HG03558 (cell line): ENCODE results near the gene KDM3A.
A peak's percentile ranks its signal among the peaks of the same experiment; 100 is the strongest.

Source experiments
- ATAC-seq: cut with Tn5 transposase; IDR thresholded peaks from one replicate; pipeline ENCODE4 v1.9.1; 2021; ENCODE audit warnings: moderate number of reproducible peaks; ENCODE audit not compliant: unreplicated experiment; ENCODE audit errors: extremely low read depth

The KDM3A gene, protein sequence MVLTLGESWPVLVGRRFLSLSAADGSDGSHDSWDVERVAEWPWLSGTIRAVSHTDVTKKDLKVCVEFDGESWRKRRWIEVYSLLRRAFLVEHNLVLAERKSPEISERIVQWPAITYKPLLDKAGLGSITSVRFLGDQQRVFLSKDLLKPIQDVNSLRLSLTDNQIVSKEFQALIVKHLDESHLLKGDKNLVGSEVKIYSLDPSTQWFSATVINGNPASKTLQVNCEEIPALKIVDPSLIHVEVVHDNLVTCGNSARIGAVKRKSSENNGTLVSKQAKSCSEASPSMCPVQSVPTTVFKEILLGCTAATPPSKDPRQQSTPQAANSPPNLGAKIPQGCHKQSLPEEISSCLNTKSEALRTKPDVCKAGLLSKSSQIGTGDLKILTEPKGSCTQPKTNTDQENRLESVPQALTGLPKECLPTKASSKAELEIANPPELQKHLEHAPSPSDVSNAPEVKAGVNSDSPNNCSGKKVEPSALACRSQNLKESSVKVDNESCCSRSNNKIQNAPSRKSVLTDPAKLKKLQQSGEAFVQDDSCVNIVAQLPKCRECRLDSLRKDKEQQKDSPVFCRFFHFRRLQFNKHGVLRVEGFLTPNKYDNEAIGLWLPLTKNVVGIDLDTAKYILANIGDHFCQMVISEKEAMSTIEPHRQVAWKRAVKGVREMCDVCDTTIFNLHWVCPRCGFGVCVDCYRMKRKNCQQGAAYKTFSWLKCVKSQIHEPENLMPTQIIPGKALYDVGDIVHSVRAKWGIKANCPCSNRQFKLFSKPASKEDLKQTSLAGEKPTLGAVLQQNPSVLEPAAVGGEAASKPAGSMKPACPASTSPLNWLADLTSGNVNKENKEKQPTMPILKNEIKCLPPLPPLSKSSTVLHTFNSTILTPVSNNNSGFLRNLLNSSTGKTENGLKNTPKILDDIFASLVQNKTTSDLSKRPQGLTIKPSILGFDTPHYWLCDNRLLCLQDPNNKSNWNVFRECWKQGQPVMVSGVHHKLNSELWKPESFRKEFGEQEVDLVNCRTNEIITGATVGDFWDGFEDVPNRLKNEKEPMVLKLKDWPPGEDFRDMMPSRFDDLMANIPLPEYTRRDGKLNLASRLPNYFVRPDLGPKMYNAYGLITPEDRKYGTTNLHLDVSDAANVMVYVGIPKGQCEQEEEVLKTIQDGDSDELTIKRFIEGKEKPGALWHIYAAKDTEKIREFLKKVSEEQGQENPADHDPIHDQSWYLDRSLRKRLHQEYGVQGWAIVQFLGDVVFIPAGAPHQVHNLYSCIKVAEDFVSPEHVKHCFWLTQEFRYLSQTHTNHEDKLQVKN (N-terminal part only)

DNA sequence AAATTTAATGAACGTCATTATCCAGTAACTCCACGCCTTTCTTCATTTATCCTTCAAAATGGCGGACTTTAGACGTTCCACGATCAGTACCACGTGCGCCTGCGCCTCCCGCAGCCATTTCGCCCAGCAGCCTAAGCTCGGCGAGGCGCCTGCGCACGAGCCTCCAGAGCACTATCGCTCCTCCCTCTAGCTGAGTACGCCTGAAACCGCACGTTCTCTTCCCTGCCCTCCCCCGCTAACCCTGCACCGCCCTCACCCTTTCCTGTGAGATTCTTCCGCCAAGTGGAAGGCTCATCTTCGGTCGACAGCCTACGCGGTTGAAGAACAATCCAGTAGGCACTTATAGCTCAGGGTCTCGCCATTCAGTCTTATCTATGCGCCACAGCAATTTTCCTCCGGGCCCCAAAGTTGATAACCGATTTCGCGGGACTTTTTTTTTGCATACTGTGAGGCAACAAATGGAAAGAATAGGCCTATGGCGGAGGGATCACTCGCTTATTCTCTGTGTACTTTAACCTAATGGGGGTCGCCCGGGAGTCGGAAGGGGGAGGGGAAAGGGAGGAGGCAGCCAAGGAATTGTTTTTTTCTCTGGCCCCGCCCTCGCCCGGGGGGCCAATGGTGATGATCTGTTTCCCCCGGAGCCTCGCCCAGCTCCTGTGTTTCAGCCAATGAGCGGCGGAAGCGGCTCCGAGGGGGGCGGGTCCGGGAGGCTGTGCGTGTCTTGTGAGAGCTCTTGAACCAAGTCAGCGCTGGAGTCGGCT, at the start of gene KDM3A:
Gene KDM3A, plus strand, starts transcription at position 741 of the 761 bp plus-strand sequence. CDS start 677 bp downstream, outside the sequence.
- peak; percentile 55 for ATAC-seq

DNA sequence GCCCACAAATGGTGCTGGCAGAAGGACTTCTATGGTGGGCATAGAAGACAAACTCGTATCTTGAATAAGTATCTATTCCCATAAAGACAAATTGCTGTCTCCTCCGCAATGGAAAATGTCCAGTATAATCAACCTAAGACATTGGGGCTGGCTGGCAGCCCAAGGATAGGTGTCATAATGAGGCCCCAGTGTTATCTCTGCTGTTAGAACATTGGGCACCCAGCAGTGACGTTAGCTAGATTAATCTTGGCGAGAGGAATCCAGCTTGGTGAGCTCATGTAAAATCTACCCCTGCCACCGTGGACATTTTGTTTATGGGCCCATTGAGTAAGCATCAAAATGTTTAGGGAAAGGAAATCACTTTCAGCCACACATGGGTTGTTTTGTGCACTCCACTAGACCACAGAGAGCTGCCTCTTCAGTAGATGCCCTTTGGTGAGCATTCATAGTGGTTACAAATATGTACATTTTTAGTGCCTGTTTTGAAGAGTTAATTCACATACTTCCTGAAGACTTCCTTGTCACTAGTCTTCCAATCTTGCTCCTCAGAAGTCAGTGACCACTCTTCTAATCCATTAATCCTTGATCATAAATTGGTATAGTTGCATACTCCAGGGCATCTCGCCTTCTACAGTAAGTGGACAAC, 48.2 kb upstream of the KDM3A start:
- no peak for ATAC-seq

DNA sequence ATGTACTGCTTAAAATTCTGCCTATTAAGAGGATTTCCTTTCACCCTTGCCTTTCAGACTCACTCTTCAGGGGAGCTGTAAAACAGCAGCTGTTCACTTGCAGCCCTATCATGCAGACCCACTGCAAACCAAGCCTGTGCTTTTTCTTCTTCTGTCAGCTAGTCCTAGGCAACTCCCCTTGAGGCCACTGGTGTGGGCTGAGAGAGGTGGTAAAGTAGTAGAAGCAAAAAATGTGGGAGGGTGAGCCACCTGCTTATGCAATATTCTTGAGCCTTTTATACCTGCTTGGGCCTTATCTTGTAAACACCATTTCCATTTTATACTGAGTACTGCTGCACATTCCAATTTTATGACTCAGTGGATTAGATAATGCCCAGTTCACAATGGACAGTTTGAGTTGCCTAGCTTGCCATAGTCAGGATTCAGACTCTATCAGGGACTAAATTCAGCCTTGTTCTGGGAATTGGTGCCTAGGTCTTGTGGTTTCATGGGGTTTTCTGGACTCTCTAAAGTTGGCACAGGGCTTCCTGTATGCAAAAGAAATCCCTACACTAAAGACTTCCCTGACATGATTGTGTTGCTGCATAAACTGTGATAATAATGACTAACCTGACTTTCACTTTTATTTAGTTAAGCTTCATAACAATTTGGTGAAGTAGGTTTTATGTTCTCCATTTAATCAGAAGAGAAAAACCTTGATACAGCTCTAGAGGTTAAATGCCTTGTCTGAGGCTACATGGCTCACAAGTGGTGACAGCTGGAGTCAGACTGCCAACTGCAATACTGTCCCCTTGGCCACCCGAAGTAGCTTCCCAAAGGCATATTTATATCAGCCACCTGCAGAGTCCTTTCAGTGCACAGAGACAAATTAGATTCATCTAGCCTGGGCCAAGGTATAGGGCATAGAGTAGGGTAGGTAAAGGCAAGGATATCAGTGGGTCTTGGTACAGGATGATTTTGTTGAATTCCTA, 47.4 kb upstream of the KDM3A start:
- ATAC-seq = no peak

DNA sequence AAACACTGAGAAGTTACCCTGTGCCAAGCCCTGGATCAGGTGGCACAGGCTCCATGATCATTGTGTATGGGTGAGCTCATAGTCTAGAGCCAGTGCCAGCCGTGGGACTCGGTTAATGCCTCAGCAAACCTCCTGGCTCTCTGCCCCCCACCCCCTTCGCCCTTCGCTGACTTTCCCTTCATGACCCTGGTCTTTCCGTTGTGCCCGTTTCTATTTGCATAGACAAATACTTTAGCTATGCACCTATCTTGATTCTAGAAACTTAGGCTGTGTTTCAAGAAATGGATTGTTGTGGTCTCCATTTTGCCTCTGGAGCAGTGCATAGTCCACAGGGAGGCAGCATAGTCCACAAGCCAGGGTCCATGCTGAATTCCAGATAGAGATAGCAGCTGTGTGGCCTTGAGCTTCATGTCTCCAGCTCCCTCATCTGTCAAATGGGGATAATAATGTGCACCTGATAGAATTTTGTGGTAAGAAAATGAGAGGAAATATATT, 44.8 kb upstream of the KDM3A start:
- ATAC-seq = no peak

DNA sequence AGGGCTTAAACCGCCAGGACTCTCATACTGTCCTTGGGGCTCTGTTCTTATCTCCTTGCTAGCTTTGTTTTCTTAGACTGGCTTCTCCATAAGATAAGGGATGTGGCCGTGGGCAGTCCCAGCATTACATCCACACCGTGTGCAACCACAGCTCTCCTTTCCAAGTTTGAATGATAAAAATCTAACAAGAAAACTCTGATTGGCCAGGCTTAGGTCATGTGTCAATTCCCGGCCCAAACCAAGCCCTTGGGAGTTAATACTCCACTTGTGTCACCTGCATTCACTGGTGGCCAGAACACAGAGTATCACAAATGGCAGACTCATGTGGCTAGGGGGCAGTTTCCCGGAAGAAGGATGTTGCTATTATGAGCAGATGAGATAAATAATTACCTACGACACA, 43.2 kb upstream of the KDM3A start:
- no peak for ATAC-seq

DNA sequence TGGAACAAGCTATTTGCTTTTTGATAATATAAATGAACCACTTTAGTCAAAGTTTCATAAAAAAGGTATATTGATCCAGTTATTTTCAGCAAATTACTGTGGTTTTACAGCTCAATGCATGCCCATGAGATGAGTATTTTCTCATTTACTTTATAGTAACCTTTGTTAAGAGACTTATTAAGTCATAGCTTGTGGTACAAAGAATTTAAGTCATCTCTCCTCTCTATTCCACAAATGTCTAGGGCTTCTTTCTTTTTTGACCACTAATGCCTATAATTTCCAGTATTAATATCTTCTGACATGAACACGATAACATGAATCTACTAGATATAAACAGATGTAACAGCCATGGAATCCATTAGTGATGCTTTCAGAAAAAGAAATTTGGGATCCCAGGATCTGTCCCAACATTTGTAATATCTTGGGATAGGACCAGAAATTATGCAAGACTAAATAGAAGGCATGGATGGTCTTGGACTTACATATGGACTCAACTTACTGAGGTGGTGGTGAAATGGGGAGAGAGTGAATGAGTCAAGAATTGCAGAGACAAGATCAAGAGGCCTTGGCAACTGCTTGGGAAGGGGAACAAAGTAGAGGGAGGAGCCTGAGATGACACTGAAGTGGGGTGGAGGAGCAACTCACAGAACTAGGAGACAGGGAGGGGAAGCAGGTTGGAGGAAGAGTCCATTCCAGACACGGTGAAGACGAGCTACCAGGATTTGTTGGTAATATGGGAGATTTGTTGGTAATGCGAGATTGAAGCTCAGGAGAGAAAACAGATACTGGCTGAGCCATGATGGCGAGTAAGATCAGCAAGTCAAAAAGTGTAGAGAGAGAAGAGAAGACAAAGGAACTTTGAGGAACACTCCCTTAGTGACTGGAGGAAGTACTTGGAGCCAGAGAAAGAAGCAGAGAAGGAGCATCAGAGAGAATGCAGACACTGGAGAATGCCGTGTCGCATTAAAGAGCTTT, 42.4 kb upstream of the KDM3A start:
- ATAC-seq = no peak

DNA sequence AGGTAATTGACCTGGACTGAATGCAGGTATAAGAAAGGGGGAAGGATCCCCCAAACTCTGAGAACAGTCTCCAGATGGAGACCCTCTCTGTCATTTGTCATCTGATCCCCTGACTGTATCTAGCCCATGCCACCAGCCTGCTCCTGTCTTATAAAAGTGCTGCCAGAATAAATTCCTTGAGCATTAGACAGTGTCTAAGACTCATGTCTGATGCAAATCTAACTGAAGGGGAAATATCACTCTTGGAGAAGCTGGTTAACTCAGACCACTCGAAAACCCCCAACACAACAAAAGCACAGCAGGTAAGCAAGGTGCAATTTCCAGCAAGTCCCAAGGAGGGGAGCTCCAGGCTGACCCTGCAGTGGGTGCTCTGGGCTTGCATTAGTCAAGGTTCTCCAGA, 40.9 kb upstream of the KDM3A start:
- no peak for ATAC-seq

DNA sequence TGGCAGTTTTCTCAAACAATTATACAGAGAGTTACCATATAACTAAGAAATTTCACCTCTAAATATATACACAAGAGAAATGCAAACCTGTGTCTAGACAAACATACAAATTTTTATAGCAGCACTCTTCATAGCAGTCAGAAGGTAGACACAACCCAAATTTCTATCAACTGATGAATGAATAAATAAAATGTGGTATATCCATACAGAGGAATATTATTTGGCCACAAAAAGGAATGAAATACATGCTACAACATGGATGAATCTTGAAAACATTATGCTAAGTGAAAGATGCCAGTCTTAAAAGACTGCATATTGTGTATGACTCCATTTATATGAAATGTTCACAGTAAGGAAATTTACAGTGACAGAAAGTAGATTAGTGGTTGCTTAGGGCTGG, 30.6 kb upstream of the KDM3A start:
- ATAC-seq = no peak

DNA sequence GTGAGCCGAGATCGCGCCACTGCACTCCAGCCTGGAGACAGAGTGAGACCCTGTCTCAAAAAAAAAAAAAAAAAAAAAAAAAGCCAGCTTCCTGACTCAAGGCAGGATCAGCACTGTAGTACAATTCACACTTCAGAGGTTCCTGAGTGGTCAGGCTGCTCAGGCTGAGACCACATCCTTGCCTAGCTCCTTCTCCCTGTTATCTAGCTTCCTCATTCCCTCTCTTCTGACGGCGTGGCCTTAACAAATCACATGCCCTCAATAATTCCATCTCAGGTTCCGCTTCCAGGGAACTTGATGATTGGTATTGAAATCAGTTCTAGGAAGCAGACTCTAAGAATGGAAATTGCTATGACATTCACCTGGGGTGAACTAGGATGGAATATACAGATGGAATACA, 29.8 kb upstream of the KDM3A start:
- no peak for ATAC-seq

DNA sequence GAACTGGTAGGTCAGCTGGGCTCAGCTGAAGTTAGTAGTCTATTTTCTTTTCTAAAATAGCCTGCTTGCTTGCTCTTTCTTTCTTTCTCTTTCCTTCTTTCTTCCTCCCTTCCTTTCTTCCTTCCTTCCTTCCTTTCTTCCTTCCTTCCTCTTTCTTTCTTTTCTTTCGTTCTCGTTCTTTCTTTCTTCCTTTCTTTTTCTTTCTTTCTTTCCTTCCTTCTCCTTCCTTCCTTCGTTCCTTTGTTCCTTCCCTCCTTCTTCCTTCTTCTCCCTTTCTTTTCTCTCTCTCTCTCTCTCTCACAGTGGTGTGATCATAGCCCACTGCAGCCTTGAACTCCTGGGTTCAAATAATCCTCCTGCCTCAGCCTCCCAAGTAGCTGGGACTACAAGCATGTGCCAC, 29.2 kb upstream of the KDM3A start:
- no peak for ATAC-seq

DNA sequence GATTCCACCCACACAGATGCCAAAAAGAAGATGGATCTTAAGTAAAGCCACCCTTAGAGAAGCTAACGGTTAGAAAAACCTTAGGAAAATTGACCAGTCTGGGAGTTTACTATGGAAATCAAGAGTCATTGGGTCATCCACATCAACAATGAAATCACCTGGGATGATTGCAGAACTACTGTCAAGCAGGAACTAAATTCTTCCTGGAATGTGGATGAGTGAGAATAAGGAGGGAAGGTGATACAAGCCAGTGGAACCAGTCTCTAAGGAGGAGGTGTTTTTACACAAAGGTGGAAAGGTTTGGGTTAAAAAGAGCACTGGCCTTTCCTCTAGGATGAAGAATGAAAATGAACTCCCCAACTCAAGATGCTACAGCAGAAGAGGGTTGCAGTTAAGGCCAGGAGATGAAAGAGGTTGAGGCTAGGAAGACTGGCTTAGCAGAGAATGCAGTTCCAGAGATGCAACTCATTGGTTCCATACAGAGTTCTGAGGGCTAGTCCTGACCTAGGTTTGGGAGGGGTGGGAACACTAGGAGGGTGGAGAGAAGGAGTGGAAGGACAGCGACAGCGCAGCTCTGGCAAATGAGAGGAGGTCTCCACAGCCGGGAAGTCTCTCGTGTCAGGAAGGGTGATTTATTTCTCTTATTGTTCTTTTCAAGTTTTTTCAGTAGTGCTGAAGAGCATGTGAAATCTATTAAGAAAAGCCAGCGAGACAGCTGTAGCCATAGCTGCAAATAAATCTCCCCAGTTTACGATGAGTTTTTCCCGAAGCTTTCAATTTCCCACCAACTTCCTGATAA, 27.7 kb upstream of the KDM3A start:
- no peak for ATAC-seq

DNA sequence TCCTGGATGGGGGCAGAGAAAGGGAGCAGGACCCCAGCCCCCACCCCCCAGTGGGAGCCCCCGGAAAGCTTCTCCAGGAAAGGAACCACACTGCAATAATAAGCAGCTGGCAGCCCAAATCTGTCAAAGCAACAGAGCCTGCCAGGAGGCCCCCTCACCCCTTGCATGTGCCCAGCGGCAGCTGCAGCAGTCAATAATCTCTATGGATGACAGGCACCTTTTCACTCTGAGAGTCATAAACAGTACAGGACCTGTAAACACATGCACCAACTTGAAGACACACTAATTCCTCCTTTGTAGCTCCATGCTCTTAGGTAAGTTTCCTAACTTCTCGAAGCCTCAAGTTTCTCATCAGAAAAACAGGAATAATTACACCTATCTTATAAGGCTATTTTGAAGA, 26.2 kb upstream of the KDM3A start:
- ATAC-seq = no peak

DNA sequence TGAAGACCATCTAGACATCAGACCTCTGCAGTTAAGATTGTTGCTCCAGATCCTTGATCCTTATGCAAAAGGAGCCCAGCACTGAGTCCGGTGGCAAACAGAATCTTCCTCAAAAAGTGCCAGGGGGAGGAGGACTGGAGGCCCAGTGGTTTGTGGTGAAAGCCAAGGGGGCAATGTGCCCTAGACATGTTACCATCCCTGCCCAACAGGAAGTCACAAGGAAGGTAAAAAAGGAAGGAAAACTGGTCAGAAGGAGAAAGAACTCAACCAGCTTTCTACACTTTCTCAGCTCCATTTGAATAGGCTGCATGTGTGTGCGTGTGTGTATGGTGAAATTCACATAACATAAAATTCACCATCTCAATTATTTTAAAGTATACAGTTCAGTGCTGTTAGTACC, 25.0 kb upstream of the KDM3A start:
- no peak for ATAC-seq

DNA sequence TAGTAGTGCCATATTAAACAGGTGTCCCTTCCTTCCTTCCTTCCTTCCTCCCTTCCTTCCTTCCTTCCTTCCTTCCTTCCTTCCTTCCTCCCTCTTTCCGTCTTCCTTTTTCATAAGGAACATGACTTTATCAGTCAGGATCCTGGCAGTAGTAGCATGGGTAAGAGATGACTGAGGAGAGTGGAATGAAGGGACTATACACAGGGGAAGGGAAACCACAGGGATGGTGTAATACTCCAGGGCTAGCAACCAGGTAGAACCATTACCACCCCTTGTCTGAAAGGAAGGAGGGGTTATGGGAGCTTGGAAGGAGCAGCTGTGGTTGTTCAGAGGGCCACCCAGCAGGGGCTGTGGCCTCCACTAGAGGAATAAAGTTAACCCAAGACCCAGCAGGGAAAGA, 23.2 kb upstream of the KDM3A start:
- no peak for ATAC-seq

DNA sequence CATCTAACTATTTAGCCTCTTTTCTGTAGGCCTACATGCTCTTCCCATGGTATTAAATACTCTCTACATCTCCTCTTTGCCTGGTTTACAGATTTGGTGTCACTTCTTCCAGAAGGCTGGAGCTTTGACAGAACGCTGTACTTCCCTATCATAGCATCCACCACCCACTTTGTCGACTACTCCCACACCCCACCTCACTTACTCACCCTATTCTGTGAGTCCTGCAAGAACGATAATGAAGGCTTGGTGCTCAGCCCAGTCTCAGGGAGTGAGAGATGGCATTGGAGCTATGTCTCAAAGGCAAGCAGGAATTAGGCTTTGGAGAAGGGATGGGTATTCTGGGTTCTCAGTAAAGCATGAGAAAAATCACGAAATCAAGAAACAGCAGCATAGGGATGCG, 20.3 kb upstream of the KDM3A start:
- no peak for ATAC-seq

DNA sequence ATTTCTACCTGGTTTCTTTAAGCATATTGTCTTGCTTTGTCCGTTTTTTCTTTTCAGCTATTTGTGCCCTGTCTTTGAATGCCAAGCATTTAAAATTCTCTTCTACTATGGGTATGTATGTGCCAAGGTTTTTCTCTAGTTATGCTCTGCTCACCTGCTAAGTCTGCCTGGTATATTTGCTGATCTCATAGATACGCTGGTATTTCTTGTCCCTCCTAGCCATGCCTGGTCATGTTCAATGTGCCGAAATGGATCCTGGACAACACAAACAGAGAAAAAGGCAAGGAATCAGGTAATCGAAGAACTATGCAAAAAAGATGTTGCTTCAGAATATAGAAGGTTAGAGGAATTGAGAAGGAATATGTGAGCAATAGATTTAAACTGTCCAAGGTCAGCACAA, 14.9 kb upstream of the KDM3A start:
- no peak for ATAC-seq
